Gastrocnemius medialis (tissue), 4 donors: ENCODE results near the gene ROPN1B.

Source experiments
- CTCF ChIP-seq, 5 experiments: fragments of 450-650 bp in 3 of 5; fragments of 200-600 bp in 2 of 5; sonication (generic) in 2 of 5; IDR thresholded peaks in 4 of 5; conservative IDR thresholded peaks in 1 of 5; 1 replicate in 4 of 5; 2 replicates in 1 of 5; pipeline ENCODE4 v1.5.1; 2016 to 2019; ENCODE audit warnings: antibody characterized with exemption in 5 of 5, mild to moderate bottlenecking in 3 of 5, moderate library complexity in 3 of 5
- POLR2A ChIP-seq, 2 donors: fragments of 450-650 bp; IDR thresholded peaks; one replicate each; pipeline ENCODE4 v1.6.1; 2017; ENCODE audit warnings: antibody characterized with exemption in 2 of 2, mild to moderate bottlenecking in 2 of 2, moderate library complexity in 2 of 2

GRCh38 chr3:126031981-126032471 is 63.0 kb downstream of the ROPN1B start:
- TF ChIP-seq CTCF (IDR thresholded peaks at IDR 0.05 in 4 of 5, conservative IDR thresholded peaks at IDR 0.05 in 1 of 5) (no peak), POLR2A (IDR thresholded peaks at IDR 0.05) (no peak)
